Esophagus squamous epithelium (tissue), 5 donors: ENCODE results near the gene CHORDC1. TPM values are rescaled to one million over a fixed set of nuclear protein-coding genes. Genes with fewer than 3 reads are reported as not detected.

Experiments used
- DNase-seq: peaks from one replicate; lab custom pipeline; 2025; lab: John Stamatoyannopoulos, UW
- H3K27ac ChIP-seq, 4 donors: fragments of 200-600 bp; sonication (generic); one replicate each; pipeline ENCODE4 v1.5.1; 2016 to 2019; ENCODE audit warnings: mild to moderate bottlenecking in 1 of 4
- H3K27me3 ChIP-seq, 4 donors: fragments of 200-600 bp; sonication (generic); 1 replicate in 3 of 4; 2 replicates in 1 of 4; pipeline versions ENCODE4 v1.5.1 to v1.6.0; 2017 to 2021; ENCODE audit warnings: antibody characterized with exemption in 1 of 4
- H3K36me3 ChIP-seq, 3 donors: fragments of 200-600 bp; sonication (generic); one replicate each; pipeline ENCODE4 v1.5.1; 2016 to 2019
- H3K4me1 ChIP-seq, 3 donors: fragments of 200-600 bp; sonication (generic); one replicate each; pipeline ENCODE4 v1.5.1; 2017 to 2019
- H3K4me3 ChIP-seq, 4 donors: fragments of 200-600 bp; sonication (generic); 1 replicate in 3 of 4; 2 replicates in 1 of 4; pipeline ENCODE4 v1.5.1; 2016 to 2019; ENCODE audit warnings: mild to moderate bottlenecking in 2 of 4, moderate library complexity in 1 of 4
- H3K9me3 ChIP-seq, 3 donors: fragments of 200-600 bp; sonication (generic); one replicate each; pipeline ENCODE4 v1.5.1; 2016 to 2019
- CTCF ChIP-seq, 6 experiments: fragments of 450-650 bp in 4 of 6; fragments of 200-600 bp in 2 of 6; sonication (generic) in 2 of 6; IDR thresholded peaks; one replicate each; pipeline ENCODE4 v1.5.1; 2016 to 2019; ENCODE audit warnings: antibody characterized with exemption in 6 of 6, mild to moderate bottlenecking in 4 of 6, moderate library complexity in 4 of 6
- POLR2A ChIP-seq, 4 donors: fragments of 450-650 bp; IDR thresholded peaks; one replicate each; pipeline ENCODE4 v1.6.1; 2017; ENCODE audit warnings: antibody characterized with exemption in 4 of 4, mild to moderate bottlenecking in 4 of 4, moderate library complexity in 3 of 4
- WGBS, 2 donors: methylation state at CpG; one replicate each; pipeline ENCODE4 v1.1.5; 2018; 5-methylcytosine and 5-hydroxymethylcytosine counted together
- intact Hi-C: fragments of 100-400 bp; cut with DNase I; formaldehyde crosslinking; loops from one replicate; pipeline ENCODE4 v1.15.0; 2022
- total RNA-seq, 4 donors: library from RNA; depleted of rRNA; stranded (reverse); fragments of >200 nt; gene quantifications; one replicate each; pipeline ENCODE4 v1.1.0, GENCODE V29; 2016
- donor health status: DM: yes; HTN: yes; CAD: no.

The CHORDC1 gene
- 10 to 100 TPM; 23.1 to 64.8 (median 36.5) TPM for total RNA-seq

- Histone ChIP-seq H3K36me3 (peaks cover 0 to 1% (median 0%) of the 10 kb centered on the region in 3 donors), H3K4me1 (peaks cover 9 to 61% (median 36%) of the 10 kb centered on the region in 3 donors), H3K9me3 (no peaks in the 10 kb centered on the region), H3K27ac (peak within 1 kb of the TSS; percentile 86 to 96 (median 94)), H3K27me3 (no peaks in the 10 kb centered on the region), H3K4me3 (peak within 1 kb of the TSS; percentile 72 to 97 (median 88))
- DNase-seq = peak; percentile 31
- WGBS, 2 donors = 0 to 1% methylated on average over 18 to 23 of the region's 71 CpGs
- intact Hi-C loops = no loop called here
- TF ChIP-seq CTCF (IDR thresholded peaks at IDR 0.05) (no peak), POLR2A (IDR thresholded peaks at IDR 0.05) (peak in 3 of 4 donors; percentile 78 to 96 (median 93))
Observed at GRCh38 chr11:90222459-90223247, at the start of gene CHORDC1. Gene CHORDC1, minus strand, starts transcription at chr11:90223049. Its CDS starts 95 bp downstream, at chr11:90222954.

- WGBS, 2 donors = 80 to 100% methylated on average over 1 of the region's 1 CpG
- H3K27ac ChIP-seq = no peak overlapping the region
- no peak for DNase-seq
- H3K36me3 ChIP-seq = no peaks in the 10 kb centered on the region
- no peak for TF ChIP-seq POLR2A (IDR thresholded peaks at IDR 0.05)
- no peak for TF ChIP-seq CTCF (IDR thresholded peaks at IDR 0.05)
- no peak overlapping the region for H3K4me3 ChIP-seq
- H3K9me3 ChIP-seq = no peaks in the 10 kb centered on the region
- no peaks in the 10 kb centered on the region for H3K4me1 ChIP-seq
- intact Hi-C loops = no loop called here
- no peaks in the 10 kb centered on the region for H3K27me3 ChIP-seq
Observed at GRCh38 chr11:90257158-90257525, 34.3 kb upstream of the CHORDC1 start.

- Histone ChIP-seq H3K27ac (no peak overlapping the region), H3K9me3 (no peaks in the 10 kb centered on the region), H3K4me1 (peaks cover 0 to 4% (median 0%) of the 10 kb centered on the region in 3 donors), H3K4me3 (no peak overlapping the region), H3K36me3 (no peaks in the 10 kb centered on the region), H3K27me3 (no peaks in the 10 kb centered on the region)
- WGBS, 2 donors = 80 to 82% methylated on average over 8 of the region's 8 CpGs
- intact Hi-C loops = no loop called here
- DNase-seq = no peak
- TF ChIP-seq POLR2A (IDR thresholded peaks at IDR 0.05) = no peak
- TF ChIP-seq CTCF (IDR thresholded peaks at IDR 0.05) = no peak
Observed at GRCh38 chr11:90256404-90257157, 33.7 kb upstream of the CHORDC1 start.

- Histone ChIP-seq H3K36me3 (no peaks in the 10 kb centered on the region), H3K27me3 (no peaks in the 10 kb centered on the region), H3K9me3 (no peaks in the 10 kb centered on the region), H3K4me1 (peaks cover 0 to 6% (median 0%) of the 10 kb centered on the region in 3 donors), H3K4me3 (no peak overlapping the region), H3K27ac (no peak overlapping the region)
- no peak for DNase-seq
- intact Hi-C loops = no loop called here
- 50 to 61% methylated on average over 2 of the region's 2 CpGs for WGBS, 2 donors
- TF ChIP-seq CTCF (IDR thresholded peaks at IDR 0.05) (no peak), POLR2A (IDR thresholded peaks at IDR 0.05) (no peak)
Observed at GRCh38 chr11:90254065-90254464, 31.2 kb upstream of the CHORDC1 start.

- no peaks in the 10 kb centered on the region for H3K9me3 ChIP-seq
- peaks cover 0 to 6% (median 0%) of the 10 kb centered on the region in 3 donors for H3K4me1 ChIP-seq
- DNase-seq = no peak
- H3K27ac ChIP-seq = no peak overlapping the region
- 59 to 69% methylated on average over 3 of the region's 3 CpGs for WGBS, 2 donors
- no peaks in the 10 kb centered on the region for H3K27me3 ChIP-seq
- no peak for TF ChIP-seq POLR2A (IDR thresholded peaks at IDR 0.05)
- intact Hi-C loops = no loop called here
- no peaks in the 10 kb centered on the region for H3K36me3 ChIP-seq
- no peak overlapping the region for H3K4me3 ChIP-seq
Observed at GRCh38 chr11:90252053-90252452, 29.2 kb upstream of the CHORDC1 start.
